ENCODE data around the gene SCN7A.

DNA sequence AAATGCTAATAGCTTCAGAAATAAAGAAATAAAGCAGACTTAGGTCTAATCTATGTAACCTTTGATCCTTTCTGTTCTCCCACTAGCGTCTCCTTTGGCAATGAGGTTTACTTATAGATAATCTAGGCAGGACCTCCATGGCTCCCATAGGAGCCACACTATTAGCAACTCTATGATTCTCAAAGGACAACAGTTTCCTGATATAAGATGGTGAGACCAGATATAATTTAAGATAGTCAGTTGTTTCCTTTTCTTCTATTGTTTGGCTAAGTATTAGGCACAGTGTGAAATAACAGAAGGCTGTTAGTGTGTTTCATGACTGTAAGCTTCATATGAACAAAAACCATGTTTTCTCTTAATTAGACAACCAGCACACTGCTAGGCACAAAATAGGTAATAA lies 59.6 kb downstream of the SCN7A start:
- TF ChIP-seq, protein P1, sequence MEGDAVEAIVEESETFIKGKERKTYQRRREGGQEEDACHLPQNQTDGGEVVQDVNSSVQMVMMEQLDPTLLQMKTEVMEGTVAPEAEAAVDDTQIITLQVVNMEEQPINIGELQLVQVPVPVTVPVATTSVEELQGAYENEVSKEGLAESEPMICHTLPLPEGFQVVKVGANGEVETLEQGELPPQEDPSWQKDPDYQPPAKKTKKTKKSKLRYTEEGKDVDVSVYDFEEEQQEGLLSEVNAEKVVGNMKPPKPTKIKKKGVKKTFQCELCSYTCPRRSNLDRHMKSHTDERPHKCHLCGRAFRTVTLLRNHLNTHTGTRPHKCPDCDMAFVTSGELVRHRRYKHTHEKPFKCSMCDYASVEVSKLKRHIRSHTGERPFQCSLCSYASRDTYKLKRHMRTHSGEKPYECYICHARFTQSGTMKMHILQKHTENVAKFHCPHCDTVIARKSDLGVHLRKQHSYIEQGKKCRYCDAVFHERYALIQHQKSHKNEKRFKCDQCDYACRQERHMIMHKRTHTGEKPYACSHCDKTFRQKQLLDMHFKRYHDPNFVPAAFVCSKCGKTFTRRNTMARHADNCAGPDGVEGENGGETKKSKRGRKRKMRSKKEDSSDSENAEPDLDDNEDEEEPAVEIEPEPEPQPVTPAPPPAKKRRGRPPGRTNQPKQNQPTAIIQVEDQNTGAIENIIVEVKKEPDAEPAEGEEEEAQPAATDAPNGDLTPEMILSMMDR (conservative IDR thresholded peaks at IDR 0.05; ENCODE audit: low read depth, low read length): no peak
- TF ChIP-seq EZH2 (IDR thresholded peaks at IDR 0.05; ENCODE audit: borderline replicate concordance, low read depth, low read length, poor library complexity, severe bottlenecking): no peak
